ENCODE results near the gene DDOST.
"Not testable (repeated sequence)": the region's sequence is repeated elsewhere in the genome, so short reads cannot be mapped to it uniquely, and the experiment has no call there.

Gene DDOST

GRCh38 chr1:20619999-20620398 is 41.2 kb downstream of the DDOST start:
- DNase-seq: no peak

- DNase-seq: no peak
These were observed 42.6 kb downstream of the DDOST start for GRCh38 chr1:20618550-20618949.

GRCh38 chr1:20616847-20617487 is 44.2 kb downstream of the DDOST start:
- no peak for DNase-seq

GRCh38 chr1:20615946-20616846 is 45.0 kb downstream of the DDOST start:
- DNase-seq: no peak

GRCh38 chr1:20614131-20614579 is 47.0 kb downstream of the DDOST start:
- DNase-seq: no peak

- DNase-seq: no peak
These were observed 48.9 kb downstream of the DDOST start for GRCh38 chr1:20612221-20612746.

GRCh38 chr1:20611652-20612051 is 49.5 kb downstream of the DDOST start:
- no peak for DNase-seq

- DNase-seq: no peak
These were observed 50.2 kb downstream of the DDOST start for GRCh38 chr1:20610970-20611369.

- no peak for DNase-seq
These were observed 51.6 kb downstream of the DDOST start for GRCh38 chr1:20609541-20609940.

GRCh38 chr1:20606801-20607570 is 54.2 kb downstream of the DDOST start:
- DNase-seq: not testable (repeated sequence)

- no peak for DNase-seq
These were observed 56.5 kb downstream of the DDOST start for GRCh38 chr1:20604678-20605077.

GRCh38 chr1:20603504-20604464 is 57.4 kb downstream of the DDOST start:
- no peak for DNase-seq

- DNase-seq: no peak
These were observed 58.2 kb downstream of the DDOST start for GRCh38 chr1:20602851-20603450.
